Mucosa of stomach (tissue), 1 donor: Measurements from ENCODE around the gene IGSF21.

ENCODE experiments used
- H3K27me3 ChIP-seq: one replicate; pipeline ENCODE4 v1.7.0; 2013; ENCODE audit warnings: mild to moderate bottlenecking, low read length; ENCODE audit not compliant: control insufficient read depth, insufficient read depth
- H3K36me3 ChIP-seq: one replicate; pipeline ENCODE4 v1.7.0; 2013; ENCODE audit warnings: low read length; ENCODE audit not compliant: control insufficient read depth, insufficient read depth
- H3K4me1 ChIP-seq: one replicate; pipeline ENCODE4 v1.7.0; 2013; ENCODE audit warnings: mild to moderate bottlenecking, low read length; ENCODE audit not compliant: control insufficient read depth, insufficient read depth
- H3K4me3 ChIP-seq: one replicate; pipeline ENCODE4 v1.7.0; 2013; ENCODE audit warnings: low read length
- H3K9ac ChIP-seq: one replicate; pipeline ENCODE4 v1.7.0; 2013; ENCODE audit warnings: mild to moderate bottlenecking, low read length, moderate library complexity
- H3K9me3 ChIP-seq: one replicate; pipeline ENCODE4 v1.7.0; 2013; ENCODE audit warnings: mild to moderate bottlenecking, low read length, moderate library complexity; ENCODE audit not compliant: control insufficient read depth
- donor health status: Pancreatic carcinoma.

Gene IGSF21

GRCh38 chr1:18246543-18246942, 138.9 kb downstream of the IGSF21 start:
- Histone ChIP-seq H3K4me1 (no peaks in the 10 kb centered on the region), H3K9ac (no peak overlapping the region), H3K9me3 (no peaks in the 10 kb centered on the region), H3K36me3 (no peaks in the 10 kb centered on the region), H3K4me3 (no peak overlapping the region), H3K27me3 (peaks cover 8% of the 10 kb centered on the region)

GRCh38 chr1:18247151-18247550, 139.6 kb downstream of the IGSF21 start:
- Histone ChIP-seq H3K27me3 (peaks cover 5% of the 10 kb centered on the region), H3K9ac (no peak overlapping the region), H3K9me3 (no peaks in the 10 kb centered on the region), H3K4me3 (no peak overlapping the region), H3K4me1 (no peaks in the 10 kb centered on the region), H3K36me3 (no peaks in the 10 kb centered on the region)

GRCh38 chr1:18249631-18250030, 142.0 kb downstream of the IGSF21 start:
- H3K9ac ChIP-seq, result no peak overlapping the region
- H3K9me3 ChIP-seq, result no peaks in the 10 kb centered on the region
- peaks cover 5% of the 10 kb centered on the region for H3K27me3 ChIP-seq
- no peaks in the 10 kb centered on the region for H3K4me1 ChIP-seq
- H3K4me3 ChIP-seq, result no peak overlapping the region
- H3K36me3 ChIP-seq, result no peaks in the 10 kb centered on the region

GRCh38 chr1:18253093-18253492, 145.5 kb downstream of the IGSF21 start:
- Histone ChIP-seq H3K4me1 (no peaks in the 10 kb centered on the region), H3K27me3 (peaks cover 8% of the 10 kb centered on the region), H3K9me3 (no peaks in the 10 kb centered on the region), H3K36me3 (no peaks in the 10 kb centered on the region), H3K4me3 (no peak overlapping the region), H3K9ac (no peak overlapping the region)

- Histone ChIP-seq H3K36me3 (no peaks in the 10 kb centered on the region), H3K9me3 (no peaks in the 10 kb centered on the region), H3K4me1 (no peaks in the 10 kb centered on the region), H3K27me3 (peaks cover 5% of the 10 kb centered on the region), H3K4me3 (no peak overlapping the region), H3K9ac (no peak overlapping the region)
Measured at GRCh38 chr1:18256282-18257235, 149.0 kb downstream of the IGSF21 start.

- Histone ChIP-seq H3K9me3 (no peaks in the 10 kb centered on the region), H3K27me3 (peaks cover 11% of the 10 kb centered on the region), H3K4me3 (no peak overlapping the region), H3K36me3 (no peaks in the 10 kb centered on the region), H3K4me1 (no peaks in the 10 kb centered on the region), H3K9ac (no peak overlapping the region)
Measured at GRCh38 chr1:18257778-18258177, 150.2 kb downstream of the IGSF21 start.

- no peak overlapping the region for H3K9ac ChIP-seq
- H3K9me3 ChIP-seq, result no peaks in the 10 kb centered on the region
- H3K4me3 ChIP-seq, result no peak overlapping the region
- no peaks in the 10 kb centered on the region for H3K4me1 ChIP-seq
- H3K36me3 ChIP-seq, result no peaks in the 10 kb centered on the region
- peaks cover 11% of the 10 kb centered on the region for H3K27me3 ChIP-seq
Measured at GRCh38 chr1:18261891-18262290, 154.3 kb downstream of the IGSF21 start.

GRCh38 chr1:18262726-18263125, 155.1 kb downstream of the IGSF21 start:
- no peak overlapping the region for H3K9ac ChIP-seq
- no peaks in the 10 kb centered on the region for H3K9me3 ChIP-seq
- H3K36me3 ChIP-seq, result no peaks in the 10 kb centered on the region
- peaks cover 8% of the 10 kb centered on the region for H3K27me3 ChIP-seq
- no peaks in the 10 kb centered on the region for H3K4me1 ChIP-seq
- no peak overlapping the region for H3K4me3 ChIP-seq

- peaks cover 7% of the 10 kb centered on the region for H3K27me3 ChIP-seq
- H3K36me3 ChIP-seq, result no peaks in the 10 kb centered on the region
- H3K4me3 ChIP-seq, result no peak overlapping the region
- no peaks in the 10 kb centered on the region for H3K4me1 ChIP-seq
- no peak overlapping the region for H3K9ac ChIP-seq
- H3K9me3 ChIP-seq, result no peaks in the 10 kb centered on the region
Measured at GRCh38 chr1:18263547-18264120, 156.0 kb downstream of the IGSF21 start.

- Histone ChIP-seq H3K36me3 (no peaks in the 10 kb centered on the region), H3K4me3 (no peak overlapping the region), H3K9ac (no peak overlapping the region), H3K9me3 (no peaks in the 10 kb centered on the region), H3K27me3 (peaks cover 7% of the 10 kb centered on the region), H3K4me1 (no peaks in the 10 kb centered on the region)
Measured at GRCh38 chr1:18264450-18265039, 156.9 kb downstream of the IGSF21 start.

GRCh38 chr1:18265641-18266040, 158.0 kb downstream of the IGSF21 start:
- Histone ChIP-seq H3K4me1 (no peaks in the 10 kb centered on the region), H3K4me3 (no peak overlapping the region), H3K9ac (no peak overlapping the region), H3K9me3 (no peaks in the 10 kb centered on the region), H3K27me3 (peaks cover 7% of the 10 kb centered on the region), H3K36me3 (no peaks in the 10 kb centered on the region)

GRCh38 chr1:18266391-18266790, 158.8 kb downstream of the IGSF21 start:
- Histone ChIP-seq H3K9ac (no peak overlapping the region), H3K4me3 (no peak overlapping the region), H3K27me3 (peaks cover 7% of the 10 kb centered on the region), H3K36me3 (no peaks in the 10 kb centered on the region), H3K4me1 (no peaks in the 10 kb centered on the region), H3K9me3 (no peaks in the 10 kb centered on the region)
